Sigmoid colon (tissue), 7 donors: ENCODE results near the gene KCNH4. TPM values are rescaled to one million over a fixed set of nuclear protein-coding genes. Genes with fewer than 3 reads are reported as not detected.
A peak's percentile ranks its signal among the peaks of the same experiment; 100 is the strongest.

ENCODE experiments used
- DNase-seq: peaks from one replicate; pipeline ENCODE4 v3.0.0-alpha.2; 2019
- H3K27ac ChIP-seq, 4 donors: fragments of 200-600 bp; sonication (generic); one replicate each; pipeline ENCODE4 v1.5.1; 2016 to 2019; ENCODE audit warnings: mild to moderate bottlenecking in 1 of 4
- H3K27me3 ChIP-seq, 3 donors: fragments of 200-600 bp; sonication (generic); one replicate each; pipeline ENCODE4 v1.5.1; 2019; ENCODE audit warnings: mild to moderate bottlenecking in 1 of 3
- H3K36me3 ChIP-seq, 4 donors: fragments of 200-600 bp; sonication (generic); one replicate each; pipeline ENCODE4 v1.5.1; 2016 to 2019
- H3K4me1 ChIP-seq, 4 donors: fragments of 200-600 bp; sonication (generic); one replicate each; pipeline ENCODE4 v1.5.1; 2017 to 2019
- H3K4me3 ChIP-seq, 4 donors: fragments of 200-600 bp; sonication (generic); one replicate each; pipeline ENCODE4 v1.5.1; 2017 to 2019; ENCODE audit warnings: mild to moderate bottlenecking in 2 of 4, moderate library complexity in 1 of 4
- H3K9me3 ChIP-seq, 4 donors: fragments of 200-600 bp in 3 of 4; sonication (generic) in 3 of 4; one replicate each; pipeline versions ENCODE4 v1.5.1 to v1.6.1; 2013 to 2019
- CTCF ChIP-seq, 4 experiments: fragments of 450-650 bp in 3 of 4; fragments of 200-600 bp in 1 of 4; IDR thresholded peaks; one replicate each; pipeline ENCODE4 v1.5.1; 2016 to 2019; ENCODE audit warnings: antibody characterized with exemption in 4 of 4, mild to moderate bottlenecking in 3 of 4, moderate library complexity in 2 of 4
- EP300 ChIP-seq, 4 donors: sonication (generic); formaldehyde crosslinking; IDR thresholded peaks; one replicate each; pipeline ENCODE4 v1.6.1; 2017; ENCODE audit warnings: antibody characterized with exemption in 4 of 4
- POLR2A ChIP-seq, 2 donors: fragments of 450-650 bp; IDR thresholded peaks; one replicate each; pipeline ENCODE4 v1.6.1; 2016; ENCODE audit warnings: antibody characterized with exemption in 2 of 2, mild to moderate bottlenecking in 2 of 2, moderate library complexity in 2 of 2
- POLR2AphosphoS5 ChIP-seq, 4 donors: sonication (generic); formaldehyde crosslinking; IDR thresholded peaks; one replicate each; pipeline ENCODE4 v1.6.1; 2017; ENCODE audit warnings: antibody characterized with exemption in 4 of 4
- WGBS, 2 donors: extraction: QIAGEN DNeasy Blood & Tissue Kit; methylation state at CpG; one replicate each; pipeline ENCODE4 v1.1.7; 2013; 5-methylcytosine and 5-hydroxymethylcytosine counted together
- intact Hi-C: fragments of 100-400 bp; cut with DNase I; formaldehyde crosslinking; loops from one replicate; pipeline ENCODE4 v1.15.1; 2023
- polyA plus RNA-seq, 3 donors: library from polyadenylated mRNA; stranded (reverse); fragments of 200-250 nt; gene quantifications; one replicate each; pipeline ENCODE4 v1.2.3, GENCODE V29; 2013
- total RNA-seq, 4 donors: library from RNA; depleted of rRNA; stranded (reverse); fragments of >200 nt; gene quantifications; one replicate each; pipeline ENCODE4 v1.1.0, GENCODE V29; 2016
- donor health status: healthy with polysubstance abuse.
- donor health status: Bipolar disorder and iron deficiency.
- donor health status: healthy.

Gene KCNH4
- total and polyA plus RNA-seq, 7 donors, result 0.25 TPM; not detected in 6

GRCh38 chr17:42185621-42185930 lies 4.6 kb upstream of the KCNH4 start:
- Histone ChIP-seq H3K36me3 (peaks cover 0 to 4% (median 0%) of the 10 kb centered on the region in 4 donors), H3K4me1 (peaks cover 0 to 37% (median 25%) of the 10 kb centered on the region in 4 donors), H3K27ac (no peak overlapping the region), H3K27me3 (peaks cover 9 to 22% (median 16%) of the 10 kb centered on the region in 3 donors), H3K9me3 (no peaks in the 10 kb centered on the region), H3K4me3 (no peak overlapping the region)
- 89% methylated on average over 7 of the region's 7 CpGs for WGBS, 2 donors
- no peak for TF ChIP-seq CTCF (IDR thresholded peaks at IDR 0.05)
- TF ChIP-seq EP300 (IDR thresholded peaks at IDR 0.05), result no peak
- TF ChIP-seq POLR2AphosphoS5 (IDR thresholded peaks at IDR 0.05), result no peak
- TF ChIP-seq POLR2A (IDR thresholded peaks at IDR 0.05), result no peak
- no peak for DNase-seq
- intact Hi-C loops, result no loop called here

- 65 to 73% methylated on average over 11 of the region's 11 CpGs for WGBS, 2 donors
- Histone ChIP-seq H3K27me3 (peaks cover 15 to 28% (median 22%) of the 10 kb centered on the region in 3 donors), H3K36me3 (no peaks in the 10 kb centered on the region), H3K4me1 (peaks cover 0 to 43% (median 29%) of the 10 kb centered on the region in 4 donors), H3K4me3 (peak within 1 kb of the TSS; percentile 18 to 63 (median 53)), H3K27ac (peak within 1 kb of the TSS; percentile 46 to 74 (median 69)), H3K9me3 (no peaks in the 10 kb centered on the region)
- DNase-seq, result no peak
- intact Hi-C loops, result no loop called here
- no peak for TF ChIP-seq POLR2A (IDR thresholded peaks at IDR 0.05)
- no peak for TF ChIP-seq POLR2AphosphoS5 (IDR thresholded peaks at IDR 0.05)
- no peak for TF ChIP-seq CTCF (IDR thresholded peaks at IDR 0.05)
- TF ChIP-seq EP300 (IDR thresholded peaks at IDR 0.05), result no peak
These were observed 4.0 kb upstream of the KCNH4 start, which contains the start of gene HCRT for GRCh38 chr17:42184713-42185620. Gene HCRT, minus strand, starts transcription at chr17:42185452. Its CDS starts 87 bp downstream, at chr17:42185365.

GRCh38 chr17:42183741-42184711 lies 3.1 kb upstream of the KCNH4 start:
- Histone ChIP-seq H3K9me3 (no peaks in the 10 kb centered on the region), H3K4me3 (peak overlapping the region; percentile 25 to 63 (median 53)), H3K27me3 (peaks cover 17 to 38% (median 28%) of the 10 kb centered on the region in 3 donors), H3K36me3 (no peaks in the 10 kb centered on the region), H3K4me1 (peaks cover 0 to 45% (median 29%) of the 10 kb centered on the region in 4 donors), H3K27ac (peak overlapping the region; percentile 65 to 74 (median 74))
- DNase-seq, result peak; percentile 83
- TF ChIP-seq CTCF (IDR thresholded peaks at IDR 0.05) (peak; percentile 13 to 84 (median 44)), POLR2A (IDR thresholded peaks at IDR 0.05) (no peak), EP300 (IDR thresholded peaks at IDR 0.05) (no peak), POLR2AphosphoS5 (IDR thresholded peaks at IDR 0.05) (peak in 3 of 4 donors; percentile 15 to 75 (median 54))
- intact Hi-C loops, result no loop called here
- 4 to 5% methylated on average over 83 of the region's 83 CpGs for WGBS, 2 donors

GRCh38 chr17:42182927-42183734 lies 2.2 kb upstream of the KCNH4 start:
- intact Hi-C loops, result no loop called here
- Histone ChIP-seq H3K4me1 (peaks cover 0 to 45% (median 29%) of the 10 kb centered on the region in 4 donors), H3K27ac (peak overlapping the region in 3 of 4 donors; percentile 65 to 74 (median 73)), H3K27me3 (peaks cover 17 to 42% (median 28%) of the 10 kb centered on the region in 3 donors), H3K36me3 (no peaks in the 10 kb centered on the region), H3K4me3 (peak overlapping the region; percentile 25 to 63 (median 53)), H3K9me3 (no peaks in the 10 kb centered on the region)
- TF ChIP-seq EP300 (IDR thresholded peaks at IDR 0.05), result no peak
- TF ChIP-seq POLR2A (IDR thresholded peaks at IDR 0.05), result no peak
- no peak for TF ChIP-seq CTCF (IDR thresholded peaks at IDR 0.05)
- no peak for DNase-seq
- 52 to 65% methylated on average over 9 of the region's 9 CpGs for WGBS, 2 donors
